HepG2 (cell line): ENCODE data around the gene MAP1LC3A. TPM values are rescaled to one million over a fixed set of nuclear protein-coding genes. Genes with fewer than 3 reads are reported as not detected.

Experiments
- ATAC-seq: fragments of 200-7000 bp; cut with Tn5 transposase; 3 replicates; pipeline ENCODE4 v1.9.1; 2020; ENCODE audit warnings: mild to moderate bottlenecking, moderate library complexity
- BruUV-seq: library from RNA; stranded (reverse); fragments of 400-500 nt; replicated peaks from 2 replicates; lab custom pipeline; 2021; lab: Mats Ljungman, UMichigan
- CTCF ChIA-PET: fragments of 300-600 bp; formaldehyde crosslinking; extraction: SDS; loops from one replicate; lab custom pipeline; 2021; ENCODE audit warnings: low total read pairs, inconsistent platforms, low intra/inter-chr PET ratio; lab: Yijun Ruan, JAX
- POLR2A ChIA-PET: fragments of 350-600 bp; sonication (Branson Sonifier 250); formaldehyde crosslinking; loops from one replicate; lab custom pipeline; 2020; ENCODE audit warnings: antibody characterized with exemption, inconsistent platforms; lab: Yijun Ruan, JAX
- DNase-seq: peaks from one replicate; pipeline ENCODE4 v3.0.0-alpha.2; 2015; ENCODE audit warnings: low spot score
- FAIRE-seq: peaks from 3 replicates; lab custom pipeline; 2011; peaks lifted over from hg19 to GRCh38; lab: Jason Lieb, UNC
- H2AFZ ChIP-seq: one replicate; pipeline ENCODE4 v1.6.1; 2011; ENCODE audit warnings: low read length, inconsistent platforms
- H3K27ac ChIP-seq: fragments of 300-600 bp; 3 replicates; pipeline ENCODE4 v1.8.0; 2011; ENCODE audit warnings: mixed run types, mild to moderate bottlenecking, mixed read lengths, low read length, inconsistent platforms; ENCODE audit not compliant: insufficient read depth; ENCODE audit errors: extremely low read length
- H3K27me3 ChIP-seq, 2 experiments: fragments of 200-600 bp in 1 of 2; 2 replicates in 1 of 2; 3 replicates in 1 of 2; pipeline versions ENCODE4 v1.6.0 to v1.8.0; 2011; ENCODE audit warnings: low read length in 2 of 2, mild to moderate bottlenecking in 2 of 2, moderate library complexity in 2 of 2, inconsistent platforms in 1 of 2; ENCODE audit not compliant: insufficient read depth in 2 of 2, control insufficient read depth in 1 of 2
- H3K36me3 ChIP-seq, 2 experiments: fragments of 200-600 bp in 1 of 2; replicated peaks in 1 of 2; 2 replicates in 1 of 2; 3 replicates in 1 of 2; pipeline versions ENCODE4 v1.5.1 to v1.8.0; 2011; ENCODE audit warnings: low read length in 2 of 2, inconsistent platforms in 1 of 2; ENCODE audit not compliant: insufficient read depth in 2 of 2, control insufficient read depth in 1 of 2
- H3K4me1 ChIP-seq: 2 replicates; pipeline ENCODE4 v1.5.1; 2012; ENCODE audit warnings: low read length, inconsistent platforms; ENCODE audit not compliant: insufficient read depth
- H3K4me2 ChIP-seq: 2 replicates; pipeline ENCODE4 v1.6.0; 2011; ENCODE audit warnings: low read depth, low read length, inconsistent platforms
- H3K4me3 ChIP-seq, 3 experiments: fragments of 200-600 bp in 1 of 3; sonication (generic), shearing (Covaris generic) in 1 of 3; replicated peaks in 1 of 3; 2 replicates each; pipeline ENCODE4 v1.5.1; 2011 to 2016; ENCODE audit warnings: low read length in 3 of 3, inconsistent platforms in 2 of 3, low read depth in 2 of 3, mild to moderate bottlenecking in 2 of 3, control low read depth in 1 of 3, mixed read lengths in 1 of 3; ENCODE audit not compliant: insufficient read depth in 1 of 3
- H3K79me2 ChIP-seq: one replicate; pipeline ENCODE4 v1.6.1; 2011; ENCODE audit warnings: low read length, inconsistent platforms; ENCODE audit not compliant: insufficient read depth
- H3K9ac ChIP-seq: 2 replicates; pipeline ENCODE4 v1.6.0; 2011; ENCODE audit warnings: mild to moderate bottlenecking, low read depth, low read length, inconsistent platforms; ENCODE audit not compliant: insufficient read depth
- H3K9me3 ChIP-seq: 2 replicates; pipeline ENCODE4 v1.5.1; 2012; ENCODE audit warnings: mild to moderate bottlenecking, low read length
- H4K20me1 ChIP-seq: 2 replicates; pipeline ENCODE4 v1.6.0; 2011; ENCODE audit warnings: inconsistent platforms, mild to moderate bottlenecking, low read length, moderate library complexity; ENCODE audit not compliant: insufficient read depth
- CBX2 ChIP-seq, 2 experiments: fragments of 200-600 bp in 1 of 2; sonication (generic); formaldehyde crosslinking in 1 of 2; IDR thresholded peaks; 2 replicates each; pipeline versions ENCODE4 v1.7.0 to v1.8.1; 2018 to 2022; ENCODE audit warnings: low read depth in 2 of 2, low read length in 1 of 2, mild to moderate bottlenecking in 1 of 2, missing genetic modification reagents in 1 of 2
- DMAP1 ChIP-seq: IDR thresholded peaks from 2 replicates; pipeline ENCODE4 v1.6.1; 2016
- HMG20B ChIP-seq: conservative IDR thresholded peaks from 2 replicates; pipeline ENCODE4 v1.6.1; 2016; ENCODE audit warnings: missing genetic modification reagents, missing compliant biosample characterization
- RAD21 ChIP-seq: fragments of 450-650 bp; formaldehyde crosslinking; IDR thresholded peaks from 2 replicates; pipeline ENCODE4 v1.5.0; 2020; ENCODE audit warnings: mild to moderate bottlenecking
- RFX1 ChIP-seq: fragments of 450-650 bp; IDR thresholded peaks from 2 replicates; pipeline ENCODE4 v1.6.1; 2017
- TFE3 ChIP-seq: IDR thresholded peaks from 2 replicates; pipeline ENCODE4 v1.6.1; 2016
- ZHX1 ChIP-seq: sonication (generic); formaldehyde crosslinking; IDR thresholded peaks from 2 replicates; pipeline ENCODE4 v1.8.1; 2022; ENCODE audit warnings: low read depth, mild to moderate bottlenecking, missing genetic modification reagents
- ZNF180 ChIP-seq: sonication (generic); formaldehyde crosslinking; IDR thresholded peaks from 2 replicates; pipeline ENCODE4 v1.4.0; 2020; ENCODE audit warnings: low read depth, missing genetic modification reagents, borderline replicate concordance
- ZNF446 ChIP-seq: sonication (generic); formaldehyde crosslinking; IDR thresholded peaks from 2 replicates; pipeline ENCODE4 v1.5.0; 2020; ENCODE audit warnings: mild to moderate bottlenecking, missing genetic modification reagents
- ZNF749 ChIP-seq: sonication (generic); formaldehyde crosslinking; IDR thresholded peaks from 2 replicates; pipeline ENCODE4 v1.8.0; 2022; ENCODE audit warnings: mild to moderate bottlenecking, missing genetic modification reagents, moderate library complexity, borderline replicate concordance
- ZNF792 ChIP-seq: IDR thresholded peaks from 2 replicates; pipeline ENCODE4 v1.6.1; 2016
- ZSCAN5A ChIP-seq: sonication (generic); formaldehyde crosslinking; IDR thresholded peaks from 2 replicates; pipeline ENCODE4 v1.8.0; 2022; ENCODE audit warnings: mild to moderate bottlenecking, missing genetic modification reagents, borderline replicate concordance
- WGBS: methylation state at CpG from one replicate; pipeline ENCODE4 v1.1.6; 2017; ENCODE audit warnings: low lambda C conversion rate; 5-methylcytosine and 5-hydroxymethylcytosine counted together
- in situ Hi-C: cut with HindIII; loops from 2 replicates; pipeline ENCODE4 v1.10.0; 2017; ENCODE audit warnings: low pct_unique_long_range_greater_than_20kb; ENCODE audit not compliant: extremely low pct_ligation_motif_present
- intact Hi-C: fragments of 100-400 bp; cut with micrococcal nuclease; formaldehyde crosslinking; loops from one replicate; pipeline ENCODE4 v1.10.0; 2022; ENCODE audit not compliant: unreplicated experiment
- polyA plus RNA-seq, 8 experiments: library from polyadenylated mRNA; depleted of rRNA in 3 of 8; stranded (reverse) in 7 of 8; unstranded in 1 of 8; fragments of >200 nt; fragmentation: Illumina TruSeq in 4 of 8; extraction: Trizol in 4 of 8; gene quantifications; 2 replicates each; pipeline versions ENCODE4 v1.2.1 to v1.2.3, GENCODE V29; 2011 to 2016; ENCODE audit warnings: low read depth in 4 of 8, missing spikeins in 1 of 8, mixed read lengths in 1 of 8; ENCODE audit not compliant: insufficient read depth in 1 of 8
- total RNA-seq, 5 experiments: library from RNA; depleted of rRNA; stranded (reverse); fragments of >200 nt; fragmentation: Illumina TruSeq; extraction: Trizol; gene quantifications; 2 replicates each; pipeline ENCODE4 v1.2.3, GENCODE V29; 2016; ENCODE audit warnings: low read depth in 1 of 5

Gene MAP1LC3A
- total and polyA plus RNA-seq, 2 of the 13 experiments (the other 11 are each of a cell fraction or from before 2014, with no cell fraction given): not detected

GRCh38 chr20:34560614-34561013, 2.1 kb downstream of the MAP1LC3A start:
- BruUV-seq: no TSS peak
- no peaks in the 10 kb centered on the region for H3K79me2 ChIP-seq
- peaks cover 16 to 24% of the 10 kb centered on the region in 2 experiments; a peak in 4 of 5 replicates for H3K36me3 ChIP-seq
- H3K9ac ChIP-seq: no peak overlapping the region
- no peak for ATAC-seq
- TF ChIP-seq ZNF446 (CRISPR knock-in tag) (no peak), TFE3 (no peak), ZNF180 (CRISPR knock-in tag) (no peak), ZHX1 (CRISPR knock-in tag) (no peak), RAD21 (CRISPR knock-in tag) (no peak), RFX1 (no peak), HMG20B (CRISPR knock-in tag) (no peak), ZSCAN5A (no peak), DMAP1 (CRISPR knock-in tag) (no peak), ZNF792 (no peak), CBX2 (IDR thresholded peaks at IDR 0.05; ENCODE audit: low read depth, low read length) (no peak), CBX2 (CRISPR knock-in tag; IDR thresholded peaks at IDR 0.05; ENCODE audit: low read depth) (no peak), ZNF749 (CRISPR knock-in tag) (no peak)
- TF ChIP-seq, all 625 proteins: peak for 0
- Histone ChIP-seq H3K9me3 (no peaks in the 10 kb centered on the region), H3K27ac (no peak overlapping the region), H2AFZ (no peak overlapping the region), H3K27me3 (no peaks in the 10 kb centered on the region), H4K20me1 (no peaks in the 10 kb centered on the region), H3K4me3 (no peak overlapping the region), H3K4me1 (no peaks in the 10 kb centered on the region), H3K4me2 (no peak overlapping the region)
- in situ Hi-C loops (no loop called here), intact Hi-C loops (no loop called here)
- FAIRE-seq (no peak), DNase-seq (no peak)
- POLR2A ChIA-PET: no interaction called here
- CTCF ChIA-PET: no interaction called here
- WGBS: 99% methylated on average over 7 of the region's 7 CpGs
